Measurements from ENCODE around the gene ABCA5. TPM values are rescaled to one million over a fixed set of nuclear protein-coding genes. Genes with fewer than 3 reads are reported as not detected.

The ABCA5 gene
- total and polyA plus RNA-seq, 9 of the 15 experiments (the other 6 are each of a cell fraction or from before 2014, with no cell fraction given) = 0.74 to 2.3 (median 1.4) TPM

DNA sequence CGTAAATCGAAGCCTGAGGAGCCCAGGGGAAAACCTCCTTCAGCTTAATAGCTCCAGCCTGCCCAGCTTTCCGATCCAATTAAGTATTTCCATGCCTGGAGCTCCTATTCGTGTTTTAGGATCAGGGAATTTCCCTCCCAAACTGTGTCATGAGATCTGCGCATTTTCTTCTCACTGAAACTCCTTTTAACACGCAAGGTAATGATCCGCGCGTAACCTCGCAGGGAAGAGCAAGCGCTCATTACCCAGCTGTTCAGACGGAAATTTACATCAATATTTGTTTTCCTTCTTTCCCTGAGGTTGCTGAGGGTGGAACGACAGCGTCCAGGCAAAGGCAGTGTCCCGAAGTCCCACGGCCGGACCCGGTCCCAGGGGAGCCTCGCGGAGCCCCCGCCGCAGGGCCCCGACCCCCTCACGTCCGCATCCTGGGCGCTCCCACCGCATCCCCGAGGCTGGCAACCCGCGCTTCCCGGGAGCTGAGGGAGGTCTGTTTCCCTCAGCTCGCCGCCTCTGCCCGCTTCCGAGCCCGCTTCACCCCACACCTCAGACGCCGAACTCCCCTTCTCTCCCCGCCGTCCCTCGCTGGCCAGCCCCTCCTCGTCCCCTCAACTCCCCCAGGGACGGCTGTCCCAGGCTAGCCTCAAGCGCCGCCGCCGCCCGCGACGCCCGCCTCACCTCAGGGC, 415 bp downstream of the ABCA5 start (continued):
- TF ChIP-seq, protein P1, sequence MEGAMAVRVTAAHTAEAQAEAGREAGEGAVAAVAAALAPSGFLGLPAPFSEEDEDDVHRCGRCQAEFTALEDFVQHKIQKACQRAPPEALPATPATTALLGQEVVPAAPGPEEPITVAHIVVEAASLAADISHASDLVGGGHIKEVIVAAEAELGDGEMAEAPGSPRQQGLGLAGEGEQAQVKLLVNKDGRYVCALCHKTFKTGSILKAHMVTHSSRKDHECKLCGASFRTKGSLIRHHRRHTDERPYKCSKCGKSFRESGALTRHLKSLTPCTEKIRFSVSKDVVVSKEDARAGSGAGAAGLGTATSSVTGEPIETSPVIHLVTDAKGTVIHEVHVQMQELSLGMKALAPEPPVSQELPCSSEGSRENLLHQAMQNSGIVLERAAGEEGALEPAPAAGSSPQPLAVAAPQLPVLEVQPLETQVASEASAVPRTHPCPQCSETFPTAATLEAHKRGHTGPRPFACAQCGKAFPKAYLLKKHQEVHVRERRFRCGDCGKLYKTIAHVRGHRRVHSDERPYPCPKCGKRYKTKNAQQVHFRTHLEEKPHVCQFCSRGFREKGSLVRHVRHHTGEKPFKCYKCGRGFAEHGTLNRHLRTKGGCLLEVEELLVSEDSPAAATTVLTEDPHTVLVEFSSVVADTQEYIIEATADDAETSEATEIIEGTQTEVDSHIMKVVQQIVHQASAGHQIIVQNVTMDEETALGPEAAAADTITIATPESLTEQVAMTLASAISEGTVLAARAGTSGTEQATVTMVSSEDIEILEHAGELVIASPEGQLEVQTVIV (CRISPR knock-in tag; IDR thresholded peaks at IDR 0.05; ENCODE audit: borderline replicate concordance) = no peak
- TF ChIP-seq KDM5B (IDR thresholded peaks at IDR 0.05; ENCODE audit: insufficient replicate concordance, low read depth, low read length) (peak; percentile 45), ATF7 (IDR thresholded peaks at IDR 0.05) (no peak), ZNF655 (CRISPR knock-in tag; IDR thresholded peaks at IDR 0.05) (no peak), MYBL2 (IDR thresholded peaks at IDR 0.05; ENCODE audit: low read depth) (no peak), MYBL2 (CRISPR knock-in tag; IDR thresholded peaks at IDR 0.05; ENCODE audit: borderline replicate concordance) (no peak), ZBTB1 (CRISPR knock-in tag; IDR thresholded peaks at IDR 0.05; ENCODE audit: borderline replicate concordance, low read depth) (peak; percentile 91), ILK (tag; IDR thresholded peaks at IDR 0.05; ENCODE audit: borderline replicate concordance, low read depth) (no peak), ZNF717 (CRISPR knock-in tag; IDR thresholded peaks at IDR 0.05) (no peak), TCF7 (IDR thresholded peaks at IDR 0.05; ENCODE audit: borderline replicate concordance) (no peak), PHF8 (IDR thresholded peaks at IDR 0.05; ENCODE audit: borderline replicate concordance, low read length) (peak; percentile 62; the same call in 1 of the 2 replicates), FOXA3 (CRISPR knock-in tag; conservative IDR thresholded peaks at IDR 0.05 in 1 of 2, IDR thresholded peaks at IDR 0.05 in 1 of 2) (no peak), ZC3H4 (CRISPR knock-in tag; IDR thresholded peaks at IDR 0.05; ENCODE audit: borderline replicate concordance) (no peak), LARP7 (IDR thresholded peaks at IDR 0.05) (no peak), KLF10 (CRISPR knock-in tag; IDR thresholded peaks at IDR 0.05) (no peak), KLF1 (tag; IDR thresholded peaks at IDR 0.05) (no peak), SREBF1 (IDR thresholded peaks at IDR 0.05; ENCODE audit: borderline replicate concordance, low read depth, low read length) (no peak), NUFIP1 (IDR thresholded peaks at IDR 0.05; ENCODE audit: partially characterized antibody) (no peak), ZNF3 (CRISPR knock-in tag; IDR thresholded peaks at IDR 0.05) (no peak)
- TF ChIP-seq, protein P2, sequence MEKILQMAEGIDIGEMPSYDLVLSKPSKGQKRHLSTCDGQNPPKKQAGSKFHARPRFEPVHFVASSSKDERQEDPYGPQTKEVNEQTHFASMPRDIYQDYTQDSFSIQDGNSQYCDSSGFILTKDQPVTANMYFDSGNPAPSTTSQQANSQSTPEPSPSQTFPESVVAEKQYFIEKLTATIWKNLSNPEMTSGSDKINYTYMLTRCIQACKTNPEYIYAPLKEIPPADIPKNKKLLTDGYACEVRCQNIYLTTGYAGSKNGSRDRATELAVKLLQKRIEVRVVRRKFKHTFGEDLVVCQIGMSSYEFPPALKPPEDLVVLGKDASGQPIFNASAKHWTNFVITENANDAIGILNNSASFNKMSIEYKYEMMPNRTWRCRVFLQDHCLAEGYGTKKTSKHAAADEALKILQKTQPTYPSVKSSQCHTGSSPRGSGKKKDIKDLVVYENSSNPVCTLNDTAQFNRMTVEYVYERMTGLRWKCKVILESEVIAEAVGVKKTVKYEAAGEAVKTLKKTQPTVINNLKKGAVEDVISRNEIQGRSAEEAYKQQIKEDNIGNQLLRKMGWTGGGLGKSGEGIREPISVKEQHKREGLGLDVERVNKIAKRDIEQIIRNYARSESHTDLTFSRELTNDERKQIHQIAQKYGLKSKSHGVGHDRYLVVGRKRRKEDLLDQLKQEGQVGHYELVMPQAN (IDR thresholded peaks at IDR 0.05; ENCODE audit: borderline replicate concordance) = no peak
- TF ChIP-seq, protein P3, sequence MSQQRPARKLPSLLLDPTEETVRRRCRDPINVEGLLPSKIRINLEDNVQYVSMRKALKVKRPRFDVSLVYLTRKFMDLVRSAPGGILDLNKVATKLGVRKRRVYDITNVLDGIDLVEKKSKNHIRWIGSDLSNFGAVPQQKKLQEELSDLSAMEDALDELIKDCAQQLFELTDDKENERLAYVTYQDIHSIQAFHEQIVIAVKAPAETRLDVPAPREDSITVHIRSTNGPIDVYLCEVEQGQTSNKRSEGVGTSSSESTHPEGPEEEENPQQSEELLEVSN (IDR thresholded peaks at IDR 0.05; ENCODE audit: borderline replicate concordance in 1 of 2, extremely low read depth in 1 of 2, insufficient read depth in 1 of 2, insufficient read length in 1 of 2, low read depth in 1 of 2, low read length in 1 of 2, poor library complexity in 1 of 2, severe bottlenecking in 1 of 2) = peak in 1 of 2 experiments; percentile 4
